Ovary (tissue), 3 donors: ENCODE measurements around the gene RASSF8.

ENCODE experiments used
- CTCF ChIP-seq, 3 donors: fragments of 450-650 bp in 2 of 3; fragments of 200-600 bp in 1 of 3; IDR thresholded peaks; one replicate each; pipeline versions ENCODE4 v1.5.1 to v1.8.0; 2016 to 2022; ENCODE audit warnings: antibody characterized with exemption in 3 of 3, mild to moderate bottlenecking in 1 of 3
- EP300 ChIP-seq: sonication (generic); formaldehyde crosslinking; IDR thresholded peaks from one replicate; pipeline ENCODE4 v1.6.1; 2017; ENCODE audit warnings: antibody characterized with exemption
- POLR2A ChIP-seq: fragments of 450-650 bp; IDR thresholded peaks from one replicate; pipeline ENCODE4 v1.6.1; 2017; ENCODE audit warnings: antibody characterized with exemption, mild to moderate bottlenecking, moderate library complexity
- donor health status: DM: no; HTN: no; CAD: no.

- TF ChIP-seq CTCF (IDR thresholded peaks at IDR 0.05) (no peak), POLR2A (no peak), EP300 (no peak)
Observed at GRCh38 chr12:26080911-26081310, 122.4 kb downstream of the RASSF8 start.
